Measurements from ENCODE around the gene KIZ. TPM values are rescaled to one million over a fixed set of nuclear protein-coding genes. Genes with fewer than 3 reads are reported as not detected.

Gene KIZ, protein sequence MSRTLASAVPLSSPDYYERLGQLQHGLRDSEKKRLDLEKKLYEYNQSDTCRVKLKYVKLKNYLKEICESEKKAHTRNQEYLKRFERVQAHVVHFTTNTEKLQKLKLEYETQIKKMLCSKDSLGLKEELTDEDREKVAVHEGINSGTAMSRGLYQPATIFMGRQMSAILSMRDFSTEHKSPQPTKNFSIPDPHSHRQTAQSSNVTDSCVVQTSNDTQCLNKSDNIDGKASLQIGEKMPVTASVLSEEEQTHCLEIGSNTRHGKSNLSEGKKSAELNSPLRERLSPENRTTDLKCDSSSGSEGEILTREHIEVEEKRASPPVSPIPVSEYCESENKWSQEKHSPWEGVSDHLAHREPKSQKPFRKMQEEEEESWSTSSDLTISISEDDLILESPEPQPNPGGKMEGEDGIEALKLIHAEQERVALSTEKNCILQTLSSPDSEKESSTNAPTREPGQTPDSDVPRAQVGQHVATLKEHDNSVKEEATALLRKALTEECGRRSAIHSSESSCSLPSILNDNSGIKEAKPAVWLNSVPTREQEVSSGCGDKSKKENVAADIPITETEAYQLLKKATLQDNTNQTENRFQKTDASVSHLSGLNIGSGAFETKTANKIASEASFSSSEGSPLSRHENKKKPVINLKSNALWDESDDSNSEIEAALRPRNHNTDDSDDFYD
- total RNA-seq (10 to 100 TPM; 31.1 to 33.8 TPM), total RNA-seq (4.5 to 53.7 (median 25.7) reads per million in 172 experiments)
- polyA plus RNA-seq (2013, experiment 1 of 2) = 19.2 TPM
- 22.1 TPM for polyA plus RNA-seq (2013, experiment 2 of 2)

DNA sequence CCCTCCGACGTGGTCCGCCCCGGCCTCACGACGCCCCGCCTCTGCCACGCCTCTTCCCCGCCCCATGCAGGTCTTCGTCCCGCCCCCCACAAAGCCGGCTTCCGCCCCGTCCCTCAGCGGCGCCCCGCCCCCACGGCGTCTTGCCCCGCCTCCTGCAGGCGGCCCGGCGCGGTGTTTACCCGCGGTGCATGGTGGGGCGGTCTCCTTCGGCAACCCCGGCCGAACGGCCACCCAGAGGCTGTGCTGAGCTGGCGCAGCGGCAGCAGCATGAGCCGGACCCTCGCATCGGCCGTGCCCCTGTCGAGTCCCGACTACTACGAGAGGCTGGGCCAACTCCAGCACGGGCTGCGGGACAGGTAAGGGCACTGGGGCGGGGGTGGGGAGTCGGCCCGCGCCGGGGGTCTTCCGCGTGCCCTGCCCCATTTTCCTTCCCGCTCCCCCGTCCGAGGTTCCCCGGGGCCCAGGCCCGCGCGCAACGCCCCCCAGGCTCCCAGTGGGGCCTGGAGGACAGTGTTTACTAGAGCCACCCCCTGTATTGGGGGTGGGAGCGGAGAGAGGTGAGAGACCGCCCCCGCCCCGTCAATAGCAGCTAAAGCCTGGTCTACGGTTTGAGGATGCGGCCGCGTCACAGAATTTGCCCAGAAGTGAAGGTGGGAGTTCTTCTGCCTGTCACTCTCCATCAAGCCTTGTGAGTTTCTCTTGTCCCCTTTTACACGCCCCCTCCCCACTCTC, at the start of gene KIZ:
KIZ (plus strand) TSS at position 234 of the 732 bp plus-strand sequence; CDS start at position 268, 34 bp downstream.
- Mint-ChIP-seq H3K36me3 (ENCODE audit: low read depth) (peaks cover 15% of the 10 kb centered on the region), H3K4me1 (ENCODE audit: low read depth) (peaks cover 32% of the 10 kb centered on the region), H3K9me3 (no peaks in the 10 kb centered on the region), H3K4me3 (peak within 1 kb of the TSS; percentile 88), H3K27ac (peak within 1 kb of the TSS; percentile 74), H3K27me3 (peaks cover 4% of the 10 kb centered on the region)
- H3K27ac ChIP-seq (ENCODE audit: low read depth in 1 of 2, low read length in 2 of 2) = peak within 1 kb of the TSS; percentile 28 to 42
- TF ChIP-seq CTCF (IDR thresholded peaks at IDR 0.05) = peak; percentile 24
- H3K4me3 ChIP-seq (ENCODE audit: low read length) = peak within 1 kb of the TSS; percentile 78
- CTCF ChIA-PET = interaction anchor here (0.8 to 1.6 kb wide), 5 partner anchors 18 to 422 kb away, joined by 3 to 7 read pairs (median 5); no protein-coding TSS in a partner anchor
- no peaks in the 10 kb centered on the region for H3K27me3 ChIP-seq (ENCODE audit: control insufficient read depth in 1 of 2, insufficient read depth in 2 of 2, low read length in 2 of 2)
- DNase-seq = peak; percentile 91 to 99 (median 97)
- peaks cover 14% of the 10 kb centered on the region for H3K4me1 ChIP-seq (ENCODE audit: insufficient read depth, low read length)
- peak; percentile 93 for ATAC-seq (ENCODE audit: poor library complexity)
- intact Hi-C loops (cut with DNase I, micrococcal nuclease) = loop anchor here (2.0 to 10.0 kb wide), 5 partner anchors 23 to 1074 kb away; partner anchors contain the start of genes XRN2 (in 2 of the 2), CFAP61 (in 1 of the 2), CRNKL1 (in 1 of the 2) and RALGAPA2 (in 1 of the 2)
- POLR2A ChIA-PET = interaction anchor here (0.9 to 2.3 kb wide), 8 partner anchors 10 to 413 kb away, joined by 3 to 15 read pairs (median 4); partner anchors contain the start of gene XRN2
- no peaks in the 10 kb centered on the region for H3K9me3 ChIP-seq (ENCODE audit: control insufficient read depth in 1 of 2, insufficient read depth in 1 of 2, low read length in 2 of 2)
- H3K36me3 ChIP-seq (ENCODE audit: insufficient read depth, low read length) = peaks cover 3% of the 10 kb centered on the region

DNA sequence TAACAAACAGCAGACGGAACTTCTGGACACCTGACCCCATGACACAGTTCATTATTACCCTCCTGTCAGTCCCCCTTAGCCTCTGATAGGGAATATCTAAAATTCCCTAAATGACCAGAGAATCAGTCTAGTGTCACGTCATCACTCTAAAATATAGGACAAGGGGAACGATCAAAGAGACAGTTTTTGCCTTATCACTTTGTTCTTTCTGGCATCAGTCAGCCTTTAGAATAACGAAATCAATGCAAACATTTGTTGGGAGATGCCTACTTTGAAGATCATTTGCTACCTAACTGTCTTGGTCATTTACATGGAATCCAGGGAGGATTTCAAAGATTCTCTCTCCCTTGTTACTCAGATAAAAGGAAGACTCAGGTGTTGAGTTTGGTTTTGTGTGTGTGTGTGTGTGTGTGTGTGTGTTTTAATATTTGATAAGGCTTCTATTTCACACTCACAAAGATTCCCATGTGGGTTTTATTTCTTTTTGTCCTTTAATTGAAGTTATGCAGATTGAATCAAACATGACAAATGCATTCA, 48.0 kb upstream of the KIZ start:
- intact Hi-C loops (cut with DNase I, micrococcal nuclease) = no loop called here
- Histone ChIP-seq H3K36me3 (ENCODE audit: insufficient read depth, low read length) (no peaks in the 10 kb centered on the region), H3K4me3 (ENCODE audit: low read length) (no peak overlapping the region), H3K27me3 (ENCODE audit: control insufficient read depth in 1 of 2, insufficient read depth in 2 of 2, low read length in 2 of 2) (peaks cover 6 to 8% of the 10 kb centered on the region in 2 experiments), H3K27ac (ENCODE audit: low read depth in 1 of 2, low read length in 2 of 2) (no peak overlapping the region), H3K4me1 (ENCODE audit: insufficient read depth, low read length) (no peaks in the 10 kb centered on the region), H3K9me3 (ENCODE audit: control insufficient read depth in 1 of 2, insufficient read depth in 1 of 2, low read length in 2 of 2) (no peaks in the 10 kb centered on the region)
- ChIA-PET CTCF (no interaction called here), POLR2A (no interaction called here)
- H3K27ac Mint-ChIP-seq = no peak overlapping the region
- DNase-seq = no peak
- H3K27me3 Mint-ChIP-seq = peaks cover 78% of the 10 kb centered on the region
- no peaks in the 10 kb centered on the region for H3K9me3 Mint-ChIP-seq
- no peaks in the 10 kb centered on the region for H3K4me1 Mint-ChIP-seq (ENCODE audit: low read depth)
- H3K4me3 Mint-ChIP-seq = no peak overlapping the region
- H3K36me3 Mint-ChIP-seq (ENCODE audit: low read depth) = no peaks in the 10 kb centered on the region
- TF ChIP-seq CTCF (IDR thresholded peaks at IDR 0.05) = no peak
- no peak for ATAC-seq (ENCODE audit: poor library complexity)

GRCh38 chr20:21082584-21082983, 43.3 kb upstream of the KIZ start:
- no peak for TF ChIP-seq CTCF (IDR thresholded peaks at IDR 0.05)
- Mint-ChIP-seq H3K9me3 (no peaks in the 10 kb centered on the region), H3K36me3 (ENCODE audit: low read depth) (no peaks in the 10 kb centered on the region), H3K27me3 (peaks cover 78% of the 10 kb centered on the region), H3K4me3 (no peak overlapping the region), H3K4me1 (ENCODE audit: low read depth) (no peaks in the 10 kb centered on the region), H3K27ac (no peak overlapping the region)
- no peaks in the 10 kb centered on the region for H3K9me3 ChIP-seq (ENCODE audit: control insufficient read depth in 1 of 2, insufficient read depth in 1 of 2, low read length in 2 of 2)
- H3K36me3 ChIP-seq (ENCODE audit: insufficient read depth, low read length) = no peaks in the 10 kb centered on the region
- CTCF ChIA-PET = no interaction called here
- intact Hi-C loops (cut with DNase I, micrococcal nuclease) = no loop called here
- no peak for DNase-seq
- POLR2A ChIA-PET = no interaction called here
- ATAC-seq (ENCODE audit: poor library complexity) = no peak
- H3K27ac ChIP-seq (ENCODE audit: low read depth in 1 of 2, low read length in 2 of 2) = no peak overlapping the region
- H3K4me3 ChIP-seq (ENCODE audit: low read length) = no peak overlapping the region
- H3K27me3 ChIP-seq (ENCODE audit: control insufficient read depth in 1 of 2, insufficient read depth in 2 of 2, low read length in 2 of 2) = peaks cover 4 to 30% of the 10 kb centered on the region in 2 experiments
- H3K4me1 ChIP-seq (ENCODE audit: insufficient read depth, low read length) = no peaks in the 10 kb centered on the region
